HepG2 (cell line): ENCODE measurements around the gene POLR3F. TPM values are rescaled to one million over a fixed set of nuclear protein-coding genes. Genes with fewer than 3 reads are reported as not detected.

ENCODE experiments used
- ATF2 ChIP-seq: sonication (generic); formaldehyde crosslinking; IDR thresholded peaks from 2 replicates; pipeline ENCODE4 v1.4.0; 2020; ENCODE audit warnings: missing genetic modification reagents
- FIP1L1 ChIP-seq: fragments of 200-400 bp; formaldehyde crosslinking; IDR thresholded peaks from 2 replicates; pipeline ENCODE4 v1.6.1; 2018; ENCODE audit warnings: low read depth, mild to moderate bottlenecking, low read length, moderate library complexity, borderline replicate concordance; ENCODE audit not compliant: insufficient read depth
- FOSL2 ChIP-seq: sonication (generic); formaldehyde crosslinking; IDR thresholded peaks from 2 replicates; pipeline ENCODE4 v1.4.0; 2020; ENCODE audit warnings: missing genetic modification reagents
- FOXP4 ChIP-seq: sonication (generic); formaldehyde crosslinking; IDR thresholded peaks from 2 replicates; pipeline ENCODE4 v1.4.0; 2020; ENCODE audit warnings: missing genetic modification reagents
- IRF9 ChIP-seq: sonication (generic); formaldehyde crosslinking; IDR thresholded peaks from 2 replicates; pipeline ENCODE4 v1.8.0; 2022; ENCODE audit warnings: missing genetic modification reagents, mild to moderate bottlenecking, borderline replicate concordance
- ISL2 ChIP-seq: sonication (generic); formaldehyde crosslinking; IDR thresholded peaks from 2 replicates; pipeline ENCODE4 v1.5.0; 2020; ENCODE audit warnings: missing genetic modification reagents
- MED1 ChIP-seq: sonication (generic); formaldehyde crosslinking; IDR thresholded peaks from 2 replicates; pipeline ENCODE4 v1.4.0; 2020; ENCODE audit warnings: missing genetic modification reagents
- MZF1 ChIP-seq: sonication (generic); formaldehyde crosslinking; IDR thresholded peaks from 2 replicates; pipeline ENCODE4 v1.8.1; 2023; ENCODE audit warnings: mild to moderate bottlenecking, missing genetic modification reagents, borderline replicate concordance
- RFXANK ChIP-seq: IDR thresholded peaks from 2 replicates; pipeline ENCODE4 v1.6.1; 2016
- RXRB ChIP-seq: IDR thresholded peaks from 2 replicates; pipeline ENCODE4 v1.6.1; 2016; ENCODE audit warnings: borderline replicate concordance, missing genetic modification reagents, missing compliant biosample characterization
- SKI ChIP-seq: fragments of 450-650 bp; IDR thresholded peaks from one replicate; pipeline ENCODE4 v1.6.1; 2018; ENCODE audit warnings: mild to moderate bottlenecking; ENCODE audit not compliant: partially characterized antibody
- SRF ChIP-seq: IDR thresholded peaks from 2 replicates; pipeline ENCODE4 v1.6.1; 2011; ENCODE audit warnings: mild to moderate bottlenecking, low read depth, low read length, moderate library complexity
- TSC22D2 ChIP-seq: sonication (generic); formaldehyde crosslinking; IDR thresholded peaks from 2 replicates; pipeline ENCODE4 v1.5.1; 2020; ENCODE audit warnings: missing genetic modification reagents, mild to moderate bottlenecking, borderline replicate concordance
- ZNF263 ChIP-seq: sonication (generic); formaldehyde crosslinking; IDR thresholded peaks from 2 replicates; pipeline ENCODE4 v1.4.0; 2020; ENCODE audit warnings: missing genetic modification reagents
- ZNF430 ChIP-seq: sonication (generic); formaldehyde crosslinking; IDR thresholded peaks from 2 replicates; pipeline ENCODE4 v1.9.0; 2021; ENCODE audit warnings: mild to moderate bottlenecking, missing genetic modification reagents
- ZNF549 ChIP-seq: sonication (generic); formaldehyde crosslinking; IDR thresholded peaks from 2 replicates; pipeline ENCODE4 v1.5.0; 2020; ENCODE audit warnings: missing genetic modification reagents
- ZNF552 ChIP-seq: sonication (generic); formaldehyde crosslinking; IDR thresholded peaks from 2 replicates; pipeline ENCODE4 v1.9.0; 2022; ENCODE audit warnings: missing genetic modification reagents, mild to moderate bottlenecking, borderline replicate concordance
- ZNF598 ChIP-seq: sonication (generic); formaldehyde crosslinking; IDR thresholded peaks from 2 replicates; pipeline ENCODE4 v1.5.1; 2020; ENCODE audit warnings: mild to moderate bottlenecking, missing genetic modification reagents, borderline replicate concordance
- ZNF605 ChIP-seq: sonication (generic); formaldehyde crosslinking; IDR thresholded peaks from 2 replicates; pipeline ENCODE4 v1.8.0; 2022; ENCODE audit warnings: mild to moderate bottlenecking, missing genetic modification reagents
- ZNF737 ChIP-seq: sonication (generic); formaldehyde crosslinking; IDR thresholded peaks from 2 replicates; pipeline ENCODE4 v1.5.0; 2020; ENCODE audit warnings: missing genetic modification reagents, mild to moderate bottlenecking, borderline replicate concordance
- ZSCAN25 ChIP-seq: sonication (generic); formaldehyde crosslinking; IDR thresholded peaks from 2 replicates; pipeline ENCODE4 v1.8.0; 2022; ENCODE audit warnings: mild to moderate bottlenecking, missing genetic modification reagents
- ZXDC ChIP-seq: sonication (generic); formaldehyde crosslinking; IDR thresholded peaks from 2 replicates; pipeline ENCODE4 v1.5.0; 2020; ENCODE audit warnings: mild to moderate bottlenecking, missing genetic modification reagents
- polyA plus RNA-seq, 8 experiments: library from polyadenylated mRNA; depleted of rRNA in 3 of 8; stranded (reverse) in 7 of 8; unstranded in 1 of 8; fragments of >200 nt; fragmentation: Illumina TruSeq in 4 of 8; extraction: Trizol in 4 of 8; gene quantifications; 2 replicates each; pipeline versions ENCODE4 v1.2.1 to v1.2.3, GENCODE V29; 2011 to 2016; ENCODE audit warnings: low read depth in 4 of 8, missing spikeins in 1 of 8, mixed read lengths in 1 of 8; ENCODE audit not compliant: insufficient read depth in 1 of 8
- total RNA-seq, 5 experiments: library from RNA; depleted of rRNA; stranded (reverse); fragments of >200 nt; fragmentation: Illumina TruSeq; extraction: Trizol; gene quantifications; 2 replicates each; pipeline ENCODE4 v1.2.3, GENCODE V29; 2016; ENCODE audit warnings: low read depth in 1 of 5

The POLR3F gene
- total and polyA plus RNA-seq, 2 of the 13 experiments (the other 11 are each of a cell fraction or from before 2014, with no cell fraction given) = 11.7 to 25.5 TPM

GRCh38 chr20:18507218-18508191 lies 40.3 kb downstream of the POLR3F start, which contains the start of gene SEC23B (continued):
- TF ChIP-seq FIP1L1 (0 out of 2 replicates have a peak, but pooled peaks have one; percentile 83), ZNF598 (CRISPR knock-in tag) (peak; percentile 98), ZNF605 (CRISPR knock-in tag) (peak; percentile 98), RXRB (no peak; the same call in none of the 2 replicates), ZNF549 (no peak), TSC22D2 (CRISPR knock-in tag) (peak; percentile 71; the same call in 1 of the 2 replicates), RFXANK (CRISPR knock-in tag) (peak; percentile 90), IRF9 (CRISPR knock-in tag) (peak; percentile 91), ISL2 (peak; percentile 68), ZNF737 (CRISPR knock-in tag) (no peak; the same call in 1 of the 2 replicates), FOXP4 (CRISPR knock-in tag) (peak; percentile 75), ZXDC (CRISPR knock-in tag) (no peak), MED1 (CRISPR knock-in tag) (peak; percentile 69), ZNF430 (CRISPR knock-in tag) (peak; percentile 66; the same call in 1 of the 2 replicates), ZNF263 (peak; percentile 65), ZSCAN25 (CRISPR knock-in tag) (peak; percentile 63), MZF1 (peak; percentile 83; the same call in 1 of the 2 replicates), ZNF552 (CRISPR knock-in tag) (no peak; the same call in 1 of the 2 replicates), FOSL2 (peak; percentile 74), ATF2 (CRISPR knock-in tag) (peak; percentile 99), SKI (no peak), SRF (0 out of 2 replicates have a peak, but pooled peaks have one; percentile 24)
